WTC11 (cell line): ENCODE results near the gene THSD7B. TPM values are rescaled to one million over a fixed set of nuclear protein-coding genes. Genes with fewer than 3 reads are reported as not detected.

Source experiments
- ATAC-seq: fragments of 200-7000 bp; cut with Tn5 transposase; 2 replicates; pipeline ENCODE4 v1.10.0; 2021; ENCODE audit warnings: mild to moderate bottlenecking, moderate library complexity
- CTCF ChIA-PET: fragments of 300-600 bp; sonication (Branson Sonifier 250); formaldehyde crosslinking; loops from one replicate; lab custom pipeline; 2021; ENCODE audit warnings: antibody characterized with exemption; lab: Charles Lee
- POLR2A ChIA-PET: fragments of 350-600 bp; sonication (Branson Sonifier 250); formaldehyde crosslinking; loops from one replicate; lab custom pipeline; 2021; ENCODE audit warnings: antibody characterized with exemption; lab: Charles Lee
- DNase-seq: peaks from one replicate; pipeline ENCODE4 v3.0.0; 2021; ENCODE audit warnings: low spot score
- H3K27ac Mint-ChIP-seq: 2 replicates; pipeline ENCODE4 v1.8.0; 2021; ENCODE audit warnings: mixed read lengths
- H3K27me3 Mint-ChIP-seq: 2 replicates; pipeline ENCODE4 v1.8.0; 2021; ENCODE audit warnings: low read depth, mild to moderate bottlenecking, moderate library complexity, mixed read lengths
- H3K36me3 Mint-ChIP-seq: 2 replicates; pipeline ENCODE4 v1.8.0; 2021; ENCODE audit warnings: mixed read lengths
- H3K4me1 Mint-ChIP-seq: 2 replicates; pipeline ENCODE4 v1.8.0; 2022; ENCODE audit warnings: mixed read lengths
- H3K4me3 Mint-ChIP-seq: 2 replicates; pipeline ENCODE4 v1.8.0; 2021; ENCODE audit warnings: mild to moderate bottlenecking, moderate library complexity, mixed read lengths
- H3K9me3 Mint-ChIP-seq: 2 replicates; pipeline ENCODE4 v1.8.0; 2021; ENCODE audit warnings: mixed read lengths
- CREM ChIP-seq: sonication (generic); formaldehyde crosslinking; IDR thresholded peaks from 2 replicates; pipeline ENCODE4 v1.8.1; 2022; ENCODE audit warnings: mild to moderate bottlenecking, missing genetic modification reagents, moderate library complexity
- ELF4 ChIP-seq: sonication (generic); formaldehyde crosslinking; IDR thresholded peaks from 2 replicates; pipeline ENCODE4 v1.8.1; 2022; ENCODE audit warnings: low read depth, mild to moderate bottlenecking, moderate library complexity, missing genetic modification reagents
- ETV6 ChIP-seq: sonication (generic); formaldehyde crosslinking; IDR thresholded peaks from 2 replicates; pipeline ENCODE4 v1.8.1; 2022; ENCODE audit warnings: mild to moderate bottlenecking, missing genetic modification reagents
- FOXJ3 ChIP-seq: sonication (generic); formaldehyde crosslinking; IDR thresholded peaks from 2 replicates; pipeline ENCODE4 v1.9.0; 2021; ENCODE audit warnings: missing genetic modification reagents, mild to moderate bottlenecking, borderline replicate concordance
- GTF2I ChIP-seq: fragments of 250-450 bp; sonication (Bioruptor Pico); conservative IDR thresholded peaks from 2 replicates; pipeline ENCODE4 v1.4.0; 2021; ENCODE audit warnings: mild to moderate bottlenecking
- HMGXB4 ChIP-seq: sonication (generic); formaldehyde crosslinking; IDR thresholded peaks from 2 replicates; pipeline ENCODE4 v1.8.1; 2023; ENCODE audit warnings: mild to moderate bottlenecking, moderate library complexity, missing genetic modification reagents
- JAZF1 ChIP-seq: fragments of 250-450 bp; sonication (Bioruptor Pico); IDR thresholded peaks from 2 replicates; pipeline ENCODE4 v1.9.0; 2021; ENCODE audit warnings: moderate library complexity, mild to moderate bottlenecking, inconsistent platforms
- NFE2L1 ChIP-seq: sonication (generic); formaldehyde crosslinking; IDR thresholded peaks from 2 replicates; pipeline ENCODE4 v1.8.1; 2023; ENCODE audit warnings: missing genetic modification reagents
- NFYB ChIP-seq: sonication (generic); formaldehyde crosslinking; conservative IDR thresholded peaks from 2 replicates; pipeline ENCODE4 v1.8.0; 2022; ENCODE audit warnings: low read depth, missing genetic modification reagents
- PREB ChIP-seq: sonication (generic); formaldehyde crosslinking; IDR thresholded peaks from 2 replicates; pipeline ENCODE4 v1.8.1; 2022; ENCODE audit warnings: mild to moderate bottlenecking, missing genetic modification reagents, moderate library complexity, borderline replicate concordance
- PRRX2 ChIP-seq: fragments of 250-450 bp; sonication (Bioruptor Pico); IDR thresholded peaks from 2 replicates; pipeline ENCODE4 v1.8.0; 2021; ENCODE audit warnings: mild to moderate bottlenecking
- RELA ChIP-seq: sonication (generic); formaldehyde crosslinking; IDR thresholded peaks from 2 replicates; pipeline ENCODE4 v1.8.1; 2022; ENCODE audit warnings: missing genetic modification reagents, mild to moderate bottlenecking, borderline replicate concordance
- SMAD4 ChIP-seq: sonication (generic); formaldehyde crosslinking; IDR thresholded peaks from 2 replicates; pipeline ENCODE4 v1.8.0; 2022; ENCODE audit warnings: mild to moderate bottlenecking, missing genetic modification reagents
- SOX15 ChIP-seq: fragments of 250-450 bp; sonication (Bioruptor Pico); IDR thresholded peaks from 2 replicates; pipeline ENCODE4 v1.9.0; 2021; ENCODE audit warnings: mild to moderate bottlenecking
- SP1 ChIP-seq: sonication (generic); formaldehyde crosslinking; conservative IDR thresholded peaks from 2 replicates; pipeline ENCODE4 v1.8.1; 2022; ENCODE audit warnings: missing genetic modification reagents
- ZBTB21 ChIP-seq: sonication (generic); formaldehyde crosslinking; IDR thresholded peaks from 2 replicates; pipeline ENCODE4 v1.8.1; 2023; ENCODE audit warnings: mild to moderate bottlenecking, missing genetic modification reagents, borderline replicate concordance
- ZNF121 ChIP-seq: sonication (generic); formaldehyde crosslinking; IDR thresholded peaks from 2 replicates; pipeline ENCODE4 v1.8.0; 2023; ENCODE audit warnings: missing genetic modification reagents
- ZNF138 ChIP-seq: sonication (generic); formaldehyde crosslinking; conservative IDR thresholded peaks from 2 replicates; pipeline ENCODE4 v1.8.1; 2022; ENCODE audit warnings: mild to moderate bottlenecking, moderate library complexity, missing genetic modification reagents
- ZNF423 ChIP-seq: fragments of 250-450 bp; sonication (Bioruptor Pico); IDR thresholded peaks from 2 replicates; pipeline ENCODE4 v2.1.2; 2022; ENCODE audit warnings: mild to moderate bottlenecking, moderate library complexity
- ZSCAN18 ChIP-seq: fragments of 250-450 bp; sonication (Bioruptor Pico); IDR thresholded peaks from 2 replicates; pipeline ENCODE4 v2.1.2; 2022; ENCODE audit warnings: mild to moderate bottlenecking, moderate library complexity
- total RNA-seq: library from RNA; stranded (reverse); gene quantifications from 3 replicates; pipeline ENCODE4 v1.2.3, GENCODE V29; 2021
- TF ChIP-seq, protein P1 (sequence below): sonication (generic); formaldehyde crosslinking; IDR thresholded peaks from 2 replicates; pipeline ENCODE4 v1.8.1; 2022; ENCODE audit warnings: missing genetic modification reagents, borderline replicate concordance
- TF ChIP-seq, protein P2 (sequence below): fragments of 250-450 bp; sonication (Bioruptor Pico); IDR thresholded peaks from 2 replicates; pipeline ENCODE4 v1.9.0; 2021; ENCODE audit warnings: moderate library complexity, mild to moderate bottlenecking, inconsistent platforms, borderline replicate concordance
- TF ChIP-seq, protein P3 (sequence below): sonication (generic); formaldehyde crosslinking; conservative IDR thresholded peaks from 2 replicates; pipeline ENCODE4 v1.8.1; 2022; ENCODE audit warnings: mild to moderate bottlenecking, missing genetic modification reagents

THSD7B gene
- total RNA-seq, 1 experiment from 2014 or later = 2.9 TPM

- TF ChIP-seq, protein P1, sequence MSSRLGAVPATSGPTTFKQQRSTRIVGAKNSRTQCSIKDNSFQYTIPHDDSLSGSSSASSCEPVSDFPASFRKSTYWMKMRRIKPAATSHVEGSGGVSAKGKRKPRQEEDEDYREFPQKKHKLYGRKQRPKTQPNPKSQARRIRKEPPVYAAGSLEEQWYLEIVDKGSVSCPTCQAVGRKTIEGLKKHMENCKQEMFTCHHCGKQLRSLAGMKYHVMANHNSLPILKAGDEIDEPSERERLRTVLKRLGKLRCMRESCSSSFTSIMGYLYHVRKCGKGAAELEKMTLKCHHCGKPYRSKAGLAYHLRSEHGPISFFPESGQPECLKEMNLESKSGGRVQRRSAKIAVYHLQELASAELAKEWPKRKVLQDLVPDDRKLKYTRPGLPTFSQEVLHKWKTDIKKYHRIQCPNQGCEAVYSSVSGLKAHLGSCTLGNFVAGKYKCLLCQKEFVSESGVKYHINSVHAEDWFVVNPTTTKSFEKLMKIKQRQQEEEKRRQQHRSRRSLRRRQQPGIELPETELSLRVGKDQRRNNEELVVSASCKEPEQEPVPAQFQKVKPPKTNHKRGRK (CRISPR knock-in tag) = no peak
- no peak for TF ChIP-seq FOXJ3 (CRISPR knock-in tag)
- no peak for TF ChIP-seq JAZF1 (CRISPR knock-in tag)
- TF ChIP-seq SMAD4 (CRISPR knock-in tag) = no peak
- TF ChIP-seq HMGXB4 (CRISPR knock-in tag) = no peak
- no peak for TF ChIP-seq GTF2I (CRISPR knock-in tag)
- TF ChIP-seq, all 79 proteins: peak for 0
Measured at GRCh38 chr2:136766073-136766404, 694 bp downstream of the THSD7B start (continued).

DNA sequence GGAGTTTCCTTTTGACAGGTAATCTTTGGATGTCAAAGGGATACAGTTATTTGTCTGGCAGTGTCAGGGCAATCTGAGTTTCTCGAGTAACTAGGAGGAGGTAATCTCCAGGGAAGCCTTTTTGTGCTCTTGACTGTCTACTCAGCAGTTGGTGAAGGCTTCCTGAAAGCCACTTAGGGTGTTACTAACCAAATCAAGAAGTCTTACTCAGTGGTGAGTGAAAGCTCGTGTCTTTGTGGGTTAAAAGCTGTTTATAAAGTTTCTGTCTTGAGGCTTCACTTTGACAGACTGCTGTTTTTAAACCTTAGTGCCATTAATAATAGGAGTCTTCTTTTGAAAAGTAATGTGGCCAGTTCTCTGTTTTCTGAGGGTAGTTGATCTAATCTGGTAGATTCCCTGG, 1.7 kb downstream of the THSD7B start:
- no peaks in the 10 kb centered on the region for H3K36me3 Mint-ChIP-seq
- POLR2A ChIA-PET = no interaction called here
- TF ChIP-seq ETV6 (CRISPR knock-in tag) (no peak), NFYB (no peak), ZSCAN18 (CRISPR knock-in tag) (no peak), ZNF138 (CRISPR knock-in tag) (no peak), ZNF423 (CRISPR knock-in tag) (no peak)
- TF ChIP-seq, all 79 proteins: peak for 0
- H3K4me1 Mint-ChIP-seq = peaks cover 18% of the 10 kb centered on the region
- no peak overlapping the region for H3K27ac Mint-ChIP-seq
- ATAC-seq (no peak), DNase-seq (no peak)
- H3K9me3 Mint-ChIP-seq = no peaks in the 10 kb centered on the region
- peaks cover 72% of the 10 kb centered on the region for H3K27me3 Mint-ChIP-seq
- peak overlapping the region; percentile 87 for H3K4me3 Mint-ChIP-seq
- CTCF ChIA-PET = interaction anchor here (1.6 kb wide), 1 partner anchor 30 kb away, joined by 5 read pairs; no protein-coding TSS in a partner anchor

DNA sequence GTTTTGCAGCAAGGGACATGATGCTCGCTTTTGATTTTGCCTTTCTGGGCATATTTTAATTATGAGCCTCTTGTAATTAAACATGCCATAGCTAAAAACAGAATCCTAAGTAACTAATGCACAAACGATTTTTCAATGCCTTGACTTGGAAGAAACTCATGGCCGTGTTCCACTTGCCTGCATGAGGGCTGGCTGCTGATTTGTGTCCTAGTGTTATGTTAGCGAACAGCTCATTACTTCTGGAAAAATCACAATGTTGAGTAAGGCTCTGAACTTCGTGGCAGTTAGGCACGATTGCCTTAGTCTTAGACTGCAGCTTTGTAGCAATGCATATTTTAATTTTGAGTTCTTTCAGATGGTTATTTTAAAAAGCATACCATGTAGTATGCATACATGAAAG, 4.5 kb downstream of the THSD7B start:
- ATAC-seq = no peak
- TF ChIP-seq RELA (CRISPR knock-in tag) (no peak), FOXJ3 (CRISPR knock-in tag) (no peak), SP1 (no peak), ELF4 (CRISPR knock-in tag) (no peak), SOX15 (CRISPR knock-in tag) (no peak), ZNF121 (no peak), ZBTB21 (CRISPR knock-in tag) (no peak), CREM (CRISPR knock-in tag) (no peak), PRRX2 (CRISPR knock-in tag) (no peak), NFE2L1 (CRISPR knock-in tag) (no peak), PREB (CRISPR knock-in tag) (no peak)
- TF ChIP-seq, protein P2, sequence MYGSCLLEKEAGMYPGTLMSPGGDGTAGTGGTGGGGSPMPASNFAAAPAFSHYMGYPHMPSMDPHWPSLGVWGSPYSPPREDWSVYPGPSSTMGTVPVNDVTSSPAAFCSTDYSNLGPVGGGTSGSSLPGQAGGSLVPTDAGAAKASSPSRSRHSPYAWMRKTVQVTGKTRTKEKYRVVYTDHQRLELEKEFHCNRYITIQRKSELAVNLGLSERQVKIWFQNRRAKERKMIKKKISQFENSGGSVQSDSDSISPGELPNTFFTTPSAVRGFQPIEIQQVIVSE (CRISPR knock-in tag) = no peak
- TF ChIP-seq, protein P3, sequence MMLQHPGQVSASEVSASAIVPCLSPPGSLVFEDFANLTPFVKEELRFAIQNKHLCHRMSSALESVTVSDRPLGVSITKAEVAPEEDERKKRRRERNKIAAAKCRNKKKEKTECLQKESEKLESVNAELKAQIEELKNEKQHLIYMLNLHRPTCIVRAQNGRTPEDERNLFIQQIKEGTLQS (CRISPR knock-in tag) = no peak
- TF ChIP-seq, all 79 proteins: peak for 0
- ChIA-PET POLR2A (no interaction called here), CTCF (no interaction called here)
- H3K36me3 Mint-ChIP-seq = no peaks in the 10 kb centered on the region
- H3K27ac Mint-ChIP-seq = no peak overlapping the region
- peaks cover 46% of the 10 kb centered on the region for H3K27me3 Mint-ChIP-seq
- no peak for DNase-seq
- no peak overlapping the region for H3K4me3 Mint-ChIP-seq
- peaks cover 16% of the 10 kb centered on the region for H3K4me1 Mint-ChIP-seq
- H3K9me3 Mint-ChIP-seq = no peaks in the 10 kb centered on the region
